Fibroblast of the conjunctiva (primary cell): ENCODE results near the gene KAT6B.

Experiments
- DNase-seq: peaks from one replicate; pipeline ENCODE4 v3.0.0-alpha.2; 2010; ENCODE audit warnings: low read depth

Gene KAT6B

DNA sequence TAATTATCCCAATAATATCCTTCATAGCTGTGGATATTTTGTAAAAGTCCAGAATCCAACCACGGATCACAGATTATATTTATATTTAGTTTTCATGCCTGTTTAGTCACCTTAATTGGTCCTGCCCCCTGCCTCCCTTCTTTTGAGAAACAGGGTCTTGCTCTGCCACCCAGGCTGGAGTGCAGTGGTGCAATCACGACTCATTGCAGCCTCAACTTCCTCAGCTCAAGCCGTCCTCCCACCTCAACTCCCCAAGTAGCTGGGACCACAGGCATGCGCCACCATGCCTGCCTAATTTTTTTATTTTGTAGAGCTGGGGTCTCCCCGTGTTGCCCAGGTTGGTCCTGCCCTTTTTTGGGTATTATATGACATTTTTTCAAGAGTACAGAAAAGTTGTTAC is 129.4 kb downstream of the KAT6B start:
- no peak for DNase-seq

DNA sequence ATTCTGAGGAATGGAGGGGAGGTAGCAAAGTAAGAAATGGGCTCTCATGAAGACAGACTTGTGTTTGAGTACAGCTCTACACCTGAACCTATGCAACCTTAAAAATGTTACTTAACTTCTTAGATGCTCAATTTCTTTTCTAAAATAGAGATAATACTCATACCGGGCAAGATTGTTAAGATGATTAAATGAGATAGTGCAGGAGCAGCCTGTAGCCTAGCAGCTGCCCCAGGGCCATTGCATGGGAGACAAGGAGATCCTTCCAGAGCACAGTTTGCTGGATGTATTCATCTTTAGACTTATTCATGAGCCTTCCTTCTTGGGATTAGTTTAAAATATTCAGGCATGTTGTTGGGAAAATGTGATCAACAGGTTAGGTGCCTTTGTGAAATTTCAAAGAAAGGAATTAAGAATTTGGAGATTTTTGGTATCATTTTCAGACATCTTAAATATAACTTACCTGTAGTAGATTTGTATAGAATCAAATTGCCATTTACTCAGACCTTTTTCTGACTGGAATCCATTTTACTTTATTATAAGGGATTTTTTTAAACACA is 130.2 kb downstream of the KAT6B start:
- no peak for DNase-seq

DNA sequence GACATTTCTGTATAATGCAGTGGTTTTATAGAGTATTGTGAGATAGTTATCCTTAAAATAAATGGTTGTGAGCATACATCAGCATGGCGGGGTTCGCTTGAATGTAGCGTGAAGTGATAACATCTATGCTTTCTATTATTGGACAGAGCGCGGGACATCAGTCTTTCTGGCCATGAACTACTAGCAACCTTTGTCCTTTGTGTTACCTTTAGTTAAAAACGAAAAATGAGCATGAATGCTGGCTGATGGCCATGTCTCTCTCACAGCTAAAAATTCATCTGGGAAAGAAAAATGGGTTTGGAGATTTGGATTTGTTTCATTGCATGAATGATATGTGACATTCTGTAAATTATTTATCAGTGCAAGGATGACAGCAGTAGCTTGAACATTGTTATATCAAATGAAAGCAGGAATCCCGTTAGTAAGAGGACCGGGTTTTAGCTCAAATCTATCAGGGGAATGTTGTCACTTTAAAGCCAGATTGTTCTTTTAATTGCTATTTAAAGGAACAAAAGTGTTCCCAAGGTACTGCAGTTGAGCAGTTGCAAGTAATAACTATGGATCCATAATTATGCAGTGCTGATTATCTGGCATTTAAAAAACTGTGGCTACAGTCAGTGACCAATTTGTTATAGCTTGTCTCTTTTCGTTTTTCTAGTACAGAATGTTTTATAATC is 131.0 kb downstream of the KAT6B start:
- no peak for DNase-seq

DNA sequence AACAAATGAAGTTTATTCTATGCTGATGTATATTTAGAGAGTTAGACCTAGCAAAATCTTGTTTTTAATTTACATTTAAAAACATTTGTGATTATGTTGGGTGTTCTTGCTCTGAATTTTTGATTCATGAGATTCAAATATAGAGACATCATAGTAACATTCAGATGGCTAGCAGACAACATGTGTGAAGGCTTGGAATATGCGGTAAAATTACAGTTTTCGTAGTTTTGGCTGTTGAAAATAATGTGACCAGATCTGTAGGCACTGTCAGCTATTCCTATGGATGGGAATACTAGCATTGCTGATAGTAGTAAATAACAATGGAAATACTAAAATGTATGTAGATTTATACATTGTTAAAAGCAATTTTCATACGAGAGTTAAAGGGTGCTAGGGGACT is 131.9 kb downstream of the KAT6B start:
- DNase-seq = no peak

DNA sequence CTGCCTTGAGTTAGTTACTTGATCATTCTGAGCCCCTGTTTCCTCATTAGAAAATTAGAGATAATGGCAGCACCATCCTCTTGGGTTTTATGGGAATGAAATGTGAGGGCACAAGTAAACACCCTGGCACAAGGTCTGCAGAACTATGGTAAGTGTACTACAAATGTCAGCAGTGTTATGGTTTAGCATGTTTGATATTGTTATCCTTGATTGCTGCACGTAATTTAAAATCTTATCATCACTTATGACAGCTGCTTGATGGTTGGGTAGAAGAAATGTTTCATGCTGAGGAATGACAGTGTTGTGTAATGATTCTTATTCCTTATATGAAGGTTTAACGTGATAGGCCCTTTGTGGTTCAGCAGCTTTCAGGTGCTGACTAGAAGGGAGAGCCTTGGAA is 134.3 kb downstream of the KAT6B start:
- DNase-seq = no peak

DNA sequence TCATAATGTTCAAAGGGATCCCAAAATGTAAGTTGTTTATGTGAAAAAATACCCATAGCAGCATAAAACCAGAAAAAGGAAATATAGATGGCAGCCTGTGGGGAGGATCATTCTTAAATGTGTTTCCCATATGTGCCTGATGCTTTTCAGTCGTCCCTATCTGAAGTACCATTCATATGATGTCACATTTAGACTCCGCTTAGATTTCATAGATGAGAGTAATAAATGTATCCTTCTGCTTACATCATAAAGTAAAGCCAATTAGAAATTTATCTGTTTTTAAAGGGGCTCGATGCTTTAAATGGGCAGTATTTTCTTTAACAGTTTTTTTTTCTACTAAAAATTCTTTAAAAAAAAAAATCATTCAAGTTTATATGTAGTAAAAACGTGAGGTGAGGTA is 136.1 kb downstream of the KAT6B start:
- DNase-seq = no peak

DNA sequence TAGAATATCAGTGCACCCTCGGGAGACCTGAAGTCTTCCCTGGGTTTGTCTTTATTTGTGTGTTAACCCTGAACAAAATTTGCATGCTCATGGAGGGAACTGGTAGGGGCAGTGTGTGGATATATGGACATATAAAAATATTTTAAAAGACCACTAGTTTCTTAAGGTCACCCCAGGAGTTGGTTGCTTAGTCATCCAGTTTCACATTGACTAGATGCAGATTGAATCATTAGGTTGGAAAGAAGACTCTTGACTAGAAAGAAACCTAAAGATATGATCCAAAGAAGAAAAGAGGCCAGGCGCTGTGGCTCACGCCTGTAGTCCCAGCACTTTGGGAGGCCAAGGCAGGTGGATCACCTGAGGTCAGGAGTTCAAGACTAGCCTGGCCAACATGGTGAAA is 137.1 kb downstream of the KAT6B start:
- no peak for DNase-seq

DNA sequence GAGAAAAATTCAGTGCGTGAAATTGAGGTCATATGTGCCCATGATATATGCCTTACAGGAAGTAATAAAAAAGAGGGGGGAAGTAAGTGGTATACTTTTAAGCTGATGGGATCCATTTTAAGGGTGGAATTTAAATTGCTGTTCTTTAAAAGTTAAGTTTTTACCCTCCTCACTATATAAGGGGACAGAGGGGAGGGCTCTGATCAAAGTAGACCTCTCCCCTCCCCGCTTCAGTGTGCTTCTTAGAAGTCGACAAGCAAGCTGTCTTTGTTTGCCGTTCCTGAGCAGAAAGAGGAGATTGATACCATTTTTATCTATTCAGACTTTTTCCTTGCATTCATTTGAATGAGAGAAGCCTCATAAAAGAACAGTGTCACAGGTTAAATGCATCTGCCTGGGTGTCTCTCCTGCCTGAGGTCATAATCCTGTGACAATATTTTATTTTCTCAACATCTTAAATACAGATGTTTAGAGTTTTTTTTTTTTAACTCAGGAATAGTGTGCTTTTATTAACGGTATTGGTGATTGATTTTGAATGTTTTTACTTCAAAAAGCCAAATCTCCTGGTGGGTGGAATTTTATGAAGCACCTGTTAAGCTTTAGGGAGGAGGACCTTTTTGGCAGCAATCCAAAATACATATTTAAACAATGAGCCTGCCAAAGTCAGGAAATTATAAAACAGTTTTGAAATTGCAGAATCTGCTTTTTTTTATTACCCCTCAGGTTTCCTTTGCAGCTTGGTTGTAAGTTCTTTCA is 141.7 kb downstream of the KAT6B start:
- no peak for DNase-seq

DNA sequence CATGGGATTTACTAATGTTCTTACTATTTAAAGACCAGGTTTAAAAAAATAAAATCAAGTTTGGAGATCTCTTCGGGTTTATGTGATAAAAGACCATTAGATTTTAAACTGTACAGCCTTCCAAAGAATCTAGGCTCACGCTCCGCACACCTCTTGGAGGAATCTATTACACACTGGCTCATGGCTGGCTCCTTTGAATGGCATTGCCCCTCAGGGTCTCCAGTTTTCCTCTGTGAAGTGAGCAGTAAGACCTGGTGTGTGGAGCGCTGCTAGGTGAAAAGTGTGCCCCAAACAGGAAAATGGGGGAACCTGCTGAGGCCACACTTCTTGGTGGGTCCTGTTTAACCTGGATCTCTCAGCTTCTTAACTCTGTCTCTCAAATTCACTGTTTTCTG is 142.3 kb downstream of the KAT6B start:
- no peak for DNase-seq

DNA sequence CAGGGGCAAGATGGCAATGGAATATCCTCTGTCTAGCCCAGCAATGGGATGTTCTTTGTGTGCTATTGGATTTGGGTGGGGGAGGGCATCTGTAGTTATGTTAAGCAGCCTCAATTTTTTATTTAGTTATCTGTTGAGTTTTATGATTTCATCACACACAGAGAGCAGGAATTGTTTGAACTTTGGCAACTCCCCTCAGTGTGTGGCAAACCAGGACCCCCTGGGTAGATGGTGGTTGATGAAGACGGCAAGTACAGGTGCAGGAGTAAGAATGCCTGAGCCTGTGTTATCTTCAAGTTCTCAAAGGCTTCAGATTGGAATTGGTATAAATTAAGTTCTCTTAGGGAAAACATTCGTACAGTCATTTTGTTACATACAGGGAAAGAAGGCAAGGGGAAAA is 142.7 kb downstream of the KAT6B start:
- no peak for DNase-seq

DNA sequence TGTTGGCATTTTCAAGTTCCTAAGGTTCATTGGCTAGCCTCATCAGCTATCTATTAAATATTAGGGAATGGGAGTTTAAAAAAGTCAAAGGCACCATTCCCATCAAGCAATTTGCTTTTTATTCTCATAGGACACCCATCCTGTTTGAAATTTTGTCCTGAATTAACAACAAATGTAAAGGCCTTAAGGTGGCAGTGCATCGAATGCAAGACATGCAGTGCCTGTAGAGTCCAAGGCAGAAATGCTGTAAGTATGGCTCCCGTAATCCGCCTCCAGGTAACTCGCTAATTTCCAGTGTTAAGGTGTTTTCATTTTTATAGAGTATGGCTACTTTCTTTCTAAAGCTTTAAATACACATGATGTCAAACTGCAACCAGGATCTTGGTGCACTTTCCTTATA is 143.1 kb downstream of the KAT6B start:
- no peak for DNase-seq

DNA sequence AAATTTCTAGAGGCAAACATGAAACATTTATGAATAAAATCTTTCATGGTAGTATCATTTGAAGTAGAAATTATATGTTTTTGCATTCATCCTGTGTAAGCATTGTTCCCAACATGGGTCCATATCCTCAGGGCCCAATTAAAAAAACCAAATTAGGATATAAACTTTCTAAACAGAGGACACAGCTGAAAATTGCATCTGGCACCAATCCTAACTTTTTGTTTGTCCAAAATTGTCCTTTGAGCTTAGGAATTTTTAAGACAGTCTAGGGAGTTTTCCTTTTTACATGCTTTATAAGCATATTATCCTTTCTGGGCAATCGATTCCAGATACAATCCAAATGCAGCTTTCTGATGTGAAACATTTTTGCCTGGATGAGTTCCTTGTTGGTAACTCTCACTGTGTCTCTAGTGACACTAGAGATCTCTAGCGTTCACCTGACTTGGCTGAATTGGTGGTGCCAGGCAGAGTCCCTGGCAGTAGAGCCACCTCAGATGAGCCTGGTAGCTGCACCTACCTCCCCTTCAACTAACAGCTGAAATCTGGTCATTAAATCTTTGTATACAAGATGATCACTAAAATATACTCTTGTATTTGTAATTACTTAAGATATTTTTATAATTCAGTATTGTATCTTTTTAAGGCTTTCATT is 147.5 kb downstream of the KAT6B start:
- no peak for DNase-seq

DNA sequence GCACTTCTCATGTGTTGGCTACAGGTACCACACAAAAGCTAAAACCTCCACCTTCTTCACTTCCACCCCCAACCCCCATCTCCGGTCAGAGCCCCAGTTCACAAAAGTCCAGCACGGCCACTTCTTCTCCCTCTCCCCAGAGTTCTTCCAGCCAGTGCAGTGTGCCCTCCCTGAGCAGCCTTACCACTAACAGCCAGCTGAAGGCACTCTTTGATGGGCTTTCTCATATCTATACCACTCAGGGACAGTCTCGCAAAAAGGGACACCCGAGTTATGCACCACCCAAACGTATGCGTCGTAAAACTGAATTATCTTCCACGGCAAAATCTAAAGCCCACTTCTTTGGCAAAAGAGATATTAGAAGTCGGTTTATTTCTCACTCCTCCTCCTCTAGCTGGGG is 149.4 kb downstream of the KAT6B start:
- no peak for DNase-seq

DNA sequence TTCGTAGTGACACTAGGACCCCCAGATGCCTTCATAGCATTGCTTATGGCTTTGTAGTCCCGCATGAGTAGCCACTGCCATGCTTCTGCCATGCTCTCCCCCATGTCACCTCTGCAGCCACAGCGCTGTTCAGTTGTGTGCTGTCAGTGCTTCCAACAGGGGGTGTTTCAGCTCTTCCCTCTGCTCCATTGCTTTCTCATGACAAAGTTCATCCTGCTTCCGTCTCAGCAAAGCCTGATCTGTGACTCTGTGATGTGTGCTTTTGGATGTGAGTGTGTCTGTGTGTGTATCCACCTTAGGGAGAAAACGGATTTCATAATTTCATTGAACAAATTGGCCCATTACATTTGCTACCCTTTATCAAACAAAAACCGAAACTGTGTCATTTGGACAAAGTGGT is 150.2 kb downstream of the KAT6B start:
- no peak for DNase-seq

DNA sequence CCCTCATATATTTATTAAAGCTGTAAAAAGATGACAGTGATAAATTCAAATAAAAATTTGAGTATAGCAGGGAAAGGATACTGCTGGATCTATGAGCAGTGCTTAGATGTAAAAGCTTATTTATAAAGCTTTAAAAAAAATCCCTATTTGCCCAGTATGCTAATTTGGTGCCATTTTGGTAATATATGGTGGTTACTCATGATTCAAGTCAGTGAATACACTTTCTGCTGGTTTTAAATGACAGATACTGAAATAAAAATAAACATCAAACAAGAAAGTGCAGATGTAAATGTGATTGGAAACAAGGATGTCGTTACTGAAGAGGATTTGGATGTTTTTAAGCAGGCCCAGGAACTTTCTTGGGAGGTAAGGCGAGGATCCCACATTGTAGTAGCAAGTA is 150.7 kb downstream of the KAT6B start:
- no peak for DNase-seq

DNA sequence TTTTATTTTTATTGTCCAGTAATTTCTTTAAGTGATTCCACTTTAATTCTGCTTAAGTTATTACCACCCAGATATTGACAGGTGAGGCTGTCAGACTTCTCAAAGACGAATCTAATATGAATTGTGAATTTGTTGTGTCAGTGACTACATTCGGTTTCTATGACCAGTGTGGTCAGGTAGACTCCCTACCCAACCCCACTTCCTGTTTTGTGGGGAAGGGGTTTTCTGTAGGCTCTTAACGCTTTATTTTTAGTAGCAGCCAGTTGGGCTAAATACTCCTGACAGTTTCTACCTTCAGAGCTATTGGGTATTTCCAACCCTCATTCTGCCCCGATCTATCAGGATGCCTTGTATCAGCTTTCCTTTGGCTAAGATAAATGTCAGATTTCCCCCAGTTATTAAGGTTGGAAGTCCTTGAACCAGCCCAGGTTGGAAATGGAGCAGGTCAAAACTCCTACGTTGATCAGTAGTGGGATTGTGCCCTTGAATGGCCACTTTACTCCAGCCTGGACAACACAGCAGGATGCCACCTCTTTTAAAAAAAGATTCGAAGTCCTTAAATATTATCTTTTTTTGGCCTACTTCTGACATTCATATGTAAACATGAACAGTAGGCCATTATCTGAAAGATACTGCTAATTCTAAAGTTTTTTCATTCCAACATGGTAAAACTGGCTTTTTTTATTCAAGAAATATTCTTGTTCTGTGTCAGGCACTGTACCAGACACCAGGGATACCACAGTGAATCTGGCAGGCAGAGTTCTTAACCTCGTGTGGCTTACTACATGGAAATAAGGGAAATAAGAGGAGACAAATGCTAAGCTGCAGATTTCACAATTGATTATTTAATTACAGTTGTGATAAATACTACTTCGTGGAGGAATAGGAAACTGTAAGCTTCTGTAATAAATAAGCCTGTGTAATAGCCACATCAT is 151.8 kb downstream of the KAT6B start:
- no peak for DNase-seq

DNA sequence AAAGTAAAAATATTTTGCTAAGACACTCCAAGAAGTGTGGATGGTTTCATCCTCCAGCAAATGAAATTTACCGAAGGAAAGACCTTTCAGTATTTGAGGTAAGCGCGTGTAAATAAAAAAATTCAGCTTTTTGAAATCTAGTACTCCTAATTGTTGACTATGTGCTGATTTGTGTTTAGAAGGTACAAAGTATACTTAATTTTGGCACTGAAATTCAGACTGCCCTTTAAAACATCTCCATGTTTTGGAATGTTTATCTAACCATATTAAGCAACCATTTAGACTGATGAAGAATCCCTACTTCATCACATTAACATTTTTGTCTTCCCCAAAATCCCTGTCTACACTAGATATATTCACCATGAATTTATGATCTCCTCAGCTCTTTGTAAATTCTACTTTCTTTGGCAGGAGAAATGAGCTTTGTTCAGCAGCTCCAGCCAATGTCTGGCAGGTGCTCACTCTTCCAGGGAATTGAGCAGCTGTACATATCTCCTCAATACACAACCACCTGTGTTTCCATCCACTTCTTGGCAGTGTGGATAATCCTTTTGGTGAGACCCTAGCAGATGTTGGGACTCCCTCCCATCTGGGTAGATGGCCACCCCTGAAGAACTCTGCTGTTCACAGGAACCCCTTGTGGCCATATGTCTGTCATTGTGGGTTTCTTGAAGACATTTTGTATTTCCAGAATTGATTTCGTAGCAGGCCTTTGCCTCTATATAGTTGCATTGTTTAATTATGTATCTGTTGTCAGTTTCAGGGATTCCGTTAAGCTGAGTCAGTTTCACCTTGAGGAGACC is 155.6 kb downstream of the KAT6B start:
- DNase-seq = no peak

DNA sequence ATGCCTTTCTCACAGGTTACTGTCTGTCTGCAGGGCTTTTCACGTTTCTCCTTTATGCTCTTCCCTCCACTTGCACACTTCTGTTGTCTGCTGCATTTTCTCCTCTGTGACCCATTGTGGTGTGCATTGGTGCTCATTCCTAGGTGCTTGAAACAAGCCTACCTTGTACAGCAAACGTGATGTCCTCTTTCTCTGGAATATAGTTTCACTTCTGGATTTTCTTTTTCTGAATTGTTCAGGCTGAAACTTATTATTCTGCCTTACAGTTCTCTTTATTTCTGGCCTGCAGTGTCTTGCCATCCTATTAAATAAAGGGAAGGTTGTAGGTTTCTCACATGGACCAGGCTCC is 156.2 kb downstream of the KAT6B start:
- DNase-seq = no peak

DNA sequence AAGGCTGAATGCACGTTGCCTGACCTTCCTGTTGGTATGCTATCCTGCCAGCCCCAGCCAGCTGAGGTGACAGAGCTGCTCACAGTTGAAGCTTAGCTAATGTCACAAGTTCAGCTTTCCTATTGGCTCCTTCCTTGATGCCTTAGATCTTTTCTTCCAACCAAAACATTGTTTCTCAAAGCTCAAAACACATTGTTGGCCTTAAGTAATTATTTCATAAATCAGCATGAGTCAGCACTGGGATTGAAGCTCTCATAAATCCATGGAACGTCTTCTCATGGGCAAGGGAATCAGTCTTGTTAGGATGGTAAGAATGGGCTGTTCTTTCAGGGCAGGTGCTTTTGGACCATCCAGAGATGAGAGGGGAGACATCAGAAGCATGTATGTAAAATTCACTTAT is 157.0 kb downstream of the KAT6B start:
- DNase-seq = no peak

DNA sequence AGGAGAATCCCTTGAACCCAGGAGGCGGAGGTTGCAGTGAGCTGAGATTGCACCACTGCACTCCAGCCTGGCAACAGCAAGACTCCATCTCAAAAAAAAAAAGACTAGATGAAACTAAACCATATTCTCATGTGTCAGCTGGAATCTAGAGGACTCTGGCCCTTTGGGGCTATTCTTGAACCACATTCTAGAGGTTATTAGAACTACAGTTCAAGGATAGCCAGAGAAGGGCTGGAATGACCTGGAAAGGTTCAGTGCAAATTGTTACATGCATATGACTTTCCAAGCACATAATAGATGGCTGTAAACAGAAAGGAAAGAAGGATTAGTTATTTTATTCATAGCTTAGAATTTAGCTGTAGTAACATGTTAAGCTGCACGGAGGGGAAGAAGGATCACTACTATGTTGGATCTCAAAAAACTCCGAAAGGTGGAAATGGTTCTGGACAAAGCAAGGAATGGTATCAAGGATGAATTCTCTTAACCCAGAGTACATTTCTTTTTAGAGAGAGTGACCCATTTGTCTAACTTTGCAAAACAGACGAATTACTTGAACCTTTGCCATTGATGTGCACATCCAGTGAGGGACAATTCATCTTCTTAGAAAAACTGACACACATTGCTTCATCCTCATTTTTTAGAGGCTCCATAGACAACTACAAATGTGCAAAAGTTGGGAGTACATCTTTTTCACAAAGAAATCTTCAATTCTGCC is 161.1 kb downstream of the KAT6B start:
- no peak for DNase-seq
